NCI-H1092 treated with DMSO at 0.1 percent for 48 hours (cell line): Measurements from ENCODE around the gene SLA2.
A peak's percentile ranks its signal among the peaks of the same experiment; 100 is the strongest.
"Not testable (repeated sequence)": the region's sequence is repeated elsewhere in the genome, so short reads cannot be mapped to it uniquely, and the experiment has no call there.

Source experiments
- DNase-seq: peaks from one replicate; lab custom pipeline; 2025; lab: John Stamatoyannopoulos, UW

SLA2 gene

GRCh38 chr20:36573798-36574365 is 72.1 kb downstream of the SLA2 start:
- DNase-seq: no peak

GRCh38 chr20:36573103-36573797 is 72.7 kb downstream of the SLA2 start, which contains the start of gene TGIF2:
TSS of gene TGIF2 (plus strand) at chr20:36573597. CDS start at chr20:36578775, 5,178 bp downstream.
- DNase-seq: peak; percentile 1

GRCh38 chr20:36572701-36573102 is 73.3 kb downstream of the SLA2 start:
- DNase-seq: no peak

GRCh38 chr20:36571564-36572504 is 74.2 kb downstream of the SLA2 start:
- no peak for DNase-seq

- no peak for DNase-seq
These were observed 76.1 kb downstream of the SLA2 start for GRCh38 chr20:36569847-36570429.

GRCh38 chr20:36565520-36565919 is 80.5 kb downstream of the SLA2 start:
- no peak for DNase-seq

- DNase-seq: not testable (repeated sequence)
These were observed 81.3 kb downstream of the SLA2 start for GRCh38 chr20:36564726-36565121.

- not testable (repeated sequence) for DNase-seq
These were observed 81.8 kb downstream of the SLA2 start for GRCh38 chr20:36564078-36564725.

GRCh38 chr20:36563374-36563773 is 82.6 kb downstream of the SLA2 start:
- no peak for DNase-seq

GRCh38 chr20:36562724-36563123 is 83.3 kb downstream of the SLA2 start:
- no peak for DNase-seq
